Neural progenitor cell (in vitro differentiated cells): ENCODE data around the gene SOBP.

Source experiments
- EZH2 ChIP-seq: fragments of 200-600 bp; sonication (generic); IDR thresholded peaks from 2 replicates; pipeline ENCODE4 v1.6.1; 2017; ENCODE audit warnings: antibody characterized with exemption, mild to moderate bottlenecking, moderate library complexity
- EZH2phosphoT487 ChIP-seq: fragments of 200-600 bp; sonication (generic); IDR thresholded peaks from 2 replicates; pipeline ENCODE4 v1.6.1; 2017; ENCODE audit warnings: antibody characterized with exemption
- TF ChIP-seq, protein P1 (sequence below): fragments of 200-600 bp; sonication (generic); IDR thresholded peaks from 2 replicates; pipeline ENCODE4 v1.5.1; 2017; ENCODE audit warnings: antibody characterized with exemption, mild to moderate bottlenecking

DNA sequence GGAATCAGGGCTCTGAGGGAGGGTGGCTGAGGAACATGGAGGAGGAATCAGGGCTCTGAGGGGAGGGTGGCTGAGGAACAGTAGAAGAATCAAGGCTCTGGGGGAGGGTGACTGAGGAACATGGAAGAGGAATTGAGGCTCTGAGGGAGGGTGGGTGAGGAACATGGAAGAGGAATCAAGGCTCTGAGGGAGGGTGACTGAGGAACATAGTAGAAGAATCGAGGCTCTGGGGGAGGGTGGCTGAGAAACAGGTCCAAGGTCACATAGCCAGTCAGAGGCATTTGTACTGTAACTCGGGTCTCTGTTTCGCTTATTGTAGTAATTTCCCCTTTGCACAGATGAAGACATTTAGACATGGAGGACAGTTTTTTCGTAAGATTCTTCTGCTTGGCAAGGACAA, 164.8 kb downstream of the SOBP start:
- no peak for TF ChIP-seq EZH2
- TF ChIP-seq, protein P1, sequence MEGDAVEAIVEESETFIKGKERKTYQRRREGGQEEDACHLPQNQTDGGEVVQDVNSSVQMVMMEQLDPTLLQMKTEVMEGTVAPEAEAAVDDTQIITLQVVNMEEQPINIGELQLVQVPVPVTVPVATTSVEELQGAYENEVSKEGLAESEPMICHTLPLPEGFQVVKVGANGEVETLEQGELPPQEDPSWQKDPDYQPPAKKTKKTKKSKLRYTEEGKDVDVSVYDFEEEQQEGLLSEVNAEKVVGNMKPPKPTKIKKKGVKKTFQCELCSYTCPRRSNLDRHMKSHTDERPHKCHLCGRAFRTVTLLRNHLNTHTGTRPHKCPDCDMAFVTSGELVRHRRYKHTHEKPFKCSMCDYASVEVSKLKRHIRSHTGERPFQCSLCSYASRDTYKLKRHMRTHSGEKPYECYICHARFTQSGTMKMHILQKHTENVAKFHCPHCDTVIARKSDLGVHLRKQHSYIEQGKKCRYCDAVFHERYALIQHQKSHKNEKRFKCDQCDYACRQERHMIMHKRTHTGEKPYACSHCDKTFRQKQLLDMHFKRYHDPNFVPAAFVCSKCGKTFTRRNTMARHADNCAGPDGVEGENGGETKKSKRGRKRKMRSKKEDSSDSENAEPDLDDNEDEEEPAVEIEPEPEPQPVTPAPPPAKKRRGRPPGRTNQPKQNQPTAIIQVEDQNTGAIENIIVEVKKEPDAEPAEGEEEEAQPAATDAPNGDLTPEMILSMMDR, result no peak
- no peak for TF ChIP-seq EZH2phosphoT487
